Peyer's patch (tissue), 4 donors: ENCODE measurements around the gene ZNF521. TPM values are rescaled to one million over a fixed set of nuclear protein-coding genes. Genes with fewer than 3 reads are reported as not detected.

Experiments
- DNase-seq, 3 donors: peaks; one replicate each; pipeline ENCODE4 v3.0.0-alpha.2; 2017 to 2019
- H3K27ac ChIP-seq, 4 donors: fragments of 200-600 bp; sonication (generic); one replicate each; pipeline ENCODE4 v1.5.1; 2016 to 2019
- H3K27me3 ChIP-seq, 2 donors: fragments of 200-600 bp; sonication (generic); one replicate each; pipeline ENCODE4 v1.5.1; 2019
- H3K36me3 ChIP-seq, 3 donors: fragments of 200-600 bp; sonication (generic); one replicate each; pipeline ENCODE4 v1.5.1; 2016 to 2019
- H3K4me1 ChIP-seq, 4 donors: fragments of 200-600 bp; sonication (generic); one replicate each; pipeline ENCODE4 v1.5.1; 2016 to 2019
- H3K4me3 ChIP-seq, 4 donors: fragments of 200-600 bp; sonication (generic); 1 replicate in 3 of 4; 2 replicates in 1 of 4; pipeline ENCODE4 v1.5.1; 2016 to 2019; ENCODE audit warnings: mild to moderate bottlenecking in 1 of 4
- H3K9me3 ChIP-seq, 4 donors: fragments of 200-600 bp; sonication (generic); one replicate each; pipeline ENCODE4 v1.5.1; 2016 to 2019; ENCODE audit warnings: mild to moderate bottlenecking in 1 of 4
- CTCF ChIP-seq, 6 experiments: fragments of 450-650 bp in 4 of 6; fragments of 200-600 bp in 2 of 6; sonication (generic) in 1 of 6; IDR thresholded peaks; one replicate each; pipeline ENCODE4 v1.5.1; 2017 to 2019; ENCODE audit warnings: antibody characterized with exemption in 6 of 6, mild to moderate bottlenecking in 3 of 6, moderate library complexity in 1 of 6
- POLR2A ChIP-seq, 2 donors: fragments of 450-650 bp; IDR thresholded peaks; one replicate each; pipeline ENCODE4 v1.5.1; 2017; ENCODE audit warnings: antibody characterized with exemption in 2 of 2, mild to moderate bottlenecking in 2 of 2, moderate library complexity in 2 of 2
- total RNA-seq, 4 donors: library from RNA; depleted of rRNA; stranded (reverse); fragments of >200 nt; gene quantifications; one replicate each; pipeline ENCODE4 v1.1.0, GENCODE V29; 2016

The ZNF521 gene
- total RNA-seq, 4 donors from 2014 or later = 4.2 to 25.6 (median 8.6) TPM

DNA sequence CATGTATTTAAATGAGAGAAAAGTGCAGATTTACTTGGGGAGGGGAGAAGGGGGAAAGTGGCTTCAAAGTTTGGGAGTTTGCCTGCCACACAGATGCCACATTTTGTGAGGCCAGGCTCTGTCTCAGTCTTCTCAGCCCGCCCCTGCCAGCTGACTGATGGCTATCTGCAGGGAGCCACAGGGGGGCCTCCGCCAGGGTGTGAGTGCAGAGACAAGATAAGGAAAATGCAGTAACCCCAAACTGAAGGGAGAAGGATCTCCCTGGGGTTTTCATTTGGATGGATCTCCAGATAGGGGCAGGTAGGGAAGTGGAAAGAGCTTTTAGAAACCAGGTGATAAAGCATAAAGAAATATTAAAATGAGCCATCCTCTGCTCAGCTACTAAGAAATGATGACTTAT lies 128.8 kb downstream of the ZNF521 start:
- Histone ChIP-seq H3K4me3 (no peak overlapping the region), H3K36me3 (no peaks in the 10 kb centered on the region), H3K27me3 (no peaks in the 10 kb centered on the region), H3K9me3 (no peaks in the 10 kb centered on the region), H3K4me1 (no peaks in the 10 kb centered on the region), H3K27ac (no peak overlapping the region)
- TF ChIP-seq CTCF (IDR thresholded peaks at IDR 0.05) = no peak
- no peak for DNase-seq

- Histone ChIP-seq H3K4me1 (no peaks in the 10 kb centered on the region), H3K27me3 (no peaks in the 10 kb centered on the region), H3K4me3 (no peak overlapping the region), H3K36me3 (no peaks in the 10 kb centered on the region), H3K27ac (no peak overlapping the region), H3K9me3 (no peaks in the 10 kb centered on the region)
- TF ChIP-seq CTCF (IDR thresholded peaks at IDR 0.05) (no peak), POLR2A (IDR thresholded peaks at IDR 0.05) (no peak)
- DNase-seq = no peak
Observed at GRCh38 chr18:25222648-25223047, 129.3 kb downstream of the ZNF521 start.

- Histone ChIP-seq H3K27me3 (no peaks in the 10 kb centered on the region), H3K9me3 (no peaks in the 10 kb centered on the region), H3K4me3 (no peak overlapping the region), H3K36me3 (no peaks in the 10 kb centered on the region), H3K4me1 (no peaks in the 10 kb centered on the region), H3K27ac (no peak overlapping the region)
- TF ChIP-seq CTCF (IDR thresholded peaks at IDR 0.05) (no peak), POLR2A (IDR thresholded peaks at IDR 0.05) (no peak)
- no peak for DNase-seq
Observed at GRCh38 chr18:25210622-25211021, 141.3 kb downstream of the ZNF521 start.

DNA sequence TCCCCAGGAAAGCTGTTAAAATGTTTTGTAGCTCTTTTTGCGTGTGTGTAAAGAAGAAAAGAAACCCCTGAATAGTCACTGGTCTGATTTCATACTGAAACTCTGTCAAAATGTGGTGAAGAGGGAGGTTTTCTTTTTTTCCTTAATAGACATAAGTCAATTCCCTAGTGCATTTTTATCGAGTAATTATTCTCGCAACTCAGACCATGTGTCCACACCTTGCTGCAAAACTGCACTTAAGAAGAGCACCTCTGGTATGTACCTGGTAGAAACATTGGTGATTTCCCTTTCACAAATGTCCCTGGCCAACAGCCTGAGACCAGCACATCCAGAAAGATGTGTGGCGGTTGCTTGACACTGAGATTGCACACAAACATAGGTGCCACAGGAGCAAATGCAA lies 159.9 kb downstream of the ZNF521 start:
- H3K4me3 ChIP-seq = no peak overlapping the region
- no peaks in the 10 kb centered on the region for H3K27me3 ChIP-seq
- no peaks in the 10 kb centered on the region for H3K4me1 ChIP-seq
- no peak for DNase-seq
- TF ChIP-seq POLR2A (IDR thresholded peaks at IDR 0.05) (no peak), CTCF (IDR thresholded peaks at IDR 0.05) (no peak)
- no peaks in the 10 kb centered on the region for H3K9me3 ChIP-seq
- H3K27ac ChIP-seq = no peak overlapping the region
- H3K36me3 ChIP-seq = no peaks in the 10 kb centered on the region

GRCh38 chr18:25190472-25190871 lies 161.5 kb downstream of the ZNF521 start:
- DNase-seq = no peak
- Histone ChIP-seq H3K27me3 (no peaks in the 10 kb centered on the region), H3K4me3 (no peak overlapping the region), H3K4me1 (no peaks in the 10 kb centered on the region), H3K27ac (no peak overlapping the region), H3K9me3 (no peaks in the 10 kb centered on the region), H3K36me3 (no peaks in the 10 kb centered on the region)
- no peak for TF ChIP-seq POLR2A (IDR thresholded peaks at IDR 0.05)
- no peak for TF ChIP-seq CTCF (IDR thresholded peaks at IDR 0.05)
